ENCODE data around the gene TLCD3A. TPM values are rescaled to one million over a fixed set of nuclear protein-coding genes. Genes with fewer than 3 reads are reported as not detected.

The TLCD3A gene
- total and polyA plus RNA-seq, 9 of the 15 experiments (the other 6 are each of a cell fraction or from before 2014, with no cell fraction given) = 1.3 to 13.5 (median 7.3) TPM

DNA sequence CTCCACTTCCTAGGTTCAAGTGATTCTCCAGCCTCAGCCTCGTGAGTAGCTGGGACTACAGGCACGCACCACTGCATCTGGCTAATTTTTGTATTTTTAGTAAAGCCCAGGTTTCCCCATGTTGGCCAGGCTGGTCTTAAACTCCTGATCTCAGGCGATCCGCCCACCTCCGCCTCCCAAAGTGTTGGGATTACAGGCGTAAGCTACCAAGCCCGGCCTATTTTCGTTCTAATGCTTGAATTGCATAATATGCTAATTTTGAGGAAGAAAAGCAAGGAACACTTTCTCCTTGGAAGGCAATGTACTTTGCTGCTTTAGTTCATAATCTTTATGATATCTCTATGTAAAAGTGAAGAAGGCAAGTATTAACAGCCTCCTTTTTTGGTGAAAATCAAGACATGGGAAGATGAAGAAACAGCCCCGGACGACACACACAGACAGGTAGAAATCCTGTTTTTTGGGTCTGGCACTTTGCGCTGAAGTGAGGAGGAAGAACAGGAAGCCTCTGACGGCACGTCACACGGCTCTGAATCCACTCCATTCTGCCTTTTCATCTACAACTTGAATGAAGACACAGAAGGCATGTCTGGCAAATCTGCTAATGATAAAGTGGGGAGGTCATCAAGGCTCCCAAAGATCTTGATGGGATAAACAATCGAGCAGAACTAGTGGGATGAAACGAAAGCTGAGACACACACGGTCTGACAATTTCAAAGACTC, 42.7 kb upstream of the TLCD3A start:
- no peak overlapping the region for H2AFZ ChIP-seq (ENCODE audit: low read depth, low read length)
- BruUV-seq (replicated peaks) = no TSS peak
- H3K4me3 ChIP-seq = no peak overlapping the region
- no peak overlapping the region for H3K9ac ChIP-seq (ENCODE audit: insufficient read depth in 1 of 2, low read depth in 2 of 2, low read length in 2 of 2)
- peaks cover 25% of the 10 kb centered on the region; the same call in 2 of the 3 replicates for H3K36me3 ChIP-seq (ENCODE audit: control insufficient read depth, insufficient read depth, low read length)
- H3K79me2 ChIP-seq (ENCODE audit: control insufficient read depth, insufficient read depth, low read length) = no peaks in the 10 kb centered on the region
- no peak overlapping the region for H3K4me2 ChIP-seq (ENCODE audit: insufficient read depth, low read length)
- no peaks in the 10 kb centered on the region for H4K20me1 ChIP-seq (replicated peaks; ENCODE audit: control insufficient read depth, insufficient read depth, low read length)
- in situ Hi-C loops (cut with MboI) (no loop called here), intact Hi-C loops (cut with micrococcal nuclease) (no loop called here)
- FAIRE-seq = no peak
- ATAC-seq = no peak
- H3K4me1 ChIP-seq (replicated peaks in 1 of 2; ENCODE audit: control insufficient read depth in 2 of 2, insufficient read depth in 2 of 2, low read length in 2 of 2) = no peaks in the 10 kb centered on the region
- TF ChIP-seq MAFF (IDR thresholded peaks at IDR 0.05; ENCODE audit: low read length) (no peak), NCOA6 (IDR thresholded peaks at IDR 0.05) (no peak), HMG20B (CRISPR knock-in tag; IDR thresholded peaks at IDR 0.05) (no peak), ZNF3 (CRISPR knock-in tag; IDR thresholded peaks at IDR 0.05) (no peak), ZNF785 (CRISPR knock-in tag; IDR thresholded peaks at IDR 0.05) (no peak), FOSL1 (tag; conservative IDR thresholded peaks at IDR 0.05) (no peak)
- TF ChIP-seq, protein P1, sequence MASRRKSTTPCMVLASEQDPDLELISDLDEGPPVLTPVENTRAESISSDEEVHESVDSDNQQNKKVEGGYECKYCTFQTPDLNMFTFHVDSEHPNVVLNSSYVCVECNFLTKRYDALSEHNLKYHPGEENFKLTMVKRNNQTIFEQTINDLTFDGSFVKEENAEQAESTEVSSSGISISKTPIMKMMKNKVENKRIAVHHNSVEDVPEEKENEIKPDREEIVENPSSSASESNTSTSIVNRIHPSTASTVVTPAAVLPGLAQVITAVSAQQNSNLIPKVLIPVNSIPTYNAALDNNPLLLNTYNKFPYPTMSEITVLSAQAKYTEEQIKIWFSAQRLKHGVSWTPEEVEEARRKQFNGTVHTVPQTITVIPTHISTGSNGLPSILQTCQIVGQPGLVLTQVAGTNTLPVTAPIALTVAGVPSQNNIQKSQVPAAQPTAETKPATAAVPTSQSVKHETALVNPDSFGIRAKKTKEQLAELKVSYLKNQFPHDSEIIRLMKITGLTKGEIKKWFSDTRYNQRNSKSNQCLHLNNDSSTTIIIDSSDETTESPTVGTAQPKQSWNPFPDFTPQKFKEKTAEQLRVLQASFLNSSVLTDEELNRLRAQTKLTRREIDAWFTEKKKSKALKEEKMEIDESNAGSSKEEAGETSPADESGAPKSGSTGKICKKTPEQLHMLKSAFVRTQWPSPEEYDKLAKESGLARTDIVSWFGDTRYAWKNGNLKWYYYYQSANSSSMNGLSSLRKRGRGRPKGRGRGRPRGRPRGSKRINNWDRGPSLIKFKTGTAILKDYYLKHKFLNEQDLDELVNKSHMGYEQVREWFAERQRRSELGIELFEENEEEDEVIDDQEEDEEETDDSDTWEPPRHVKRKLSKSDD (conservative IDR thresholded peaks at IDR 0.05; ENCODE audit: low read length) = no peak
- CTCF ChIA-PET (ENCODE audit: low intra/inter-chr PET ratio) = no interaction called here
- no peaks in the 10 kb centered on the region for H3K27me3 ChIP-seq (ENCODE audit: control insufficient read depth in 2 of 2, insufficient read depth in 2 of 2, low read length in 2 of 2)
- H3K27ac ChIP-seq (ENCODE audit: extremely low read depth, low read depth, low read length) = no peak overlapping the region
- 92% methylated on average over 15 of the region's 17 CpGs for WGBS (ENCODE audit: insufficient coverage, low coverage, missing lambda C conversion rate)
- no peak for DNase-seq (ENCODE audit: extremely low read depth in 1 of 4, low spot score in 3 of 4)
- H3K9me1 ChIP-seq (ENCODE audit: control insufficient read depth, insufficient read depth, low read length) = no peaks in the 10 kb centered on the region
- no peaks in the 10 kb centered on the region for H3K9me3 ChIP-seq (replicated peaks; ENCODE audit: control insufficient read depth, insufficient read depth, low read depth, low read length)
- POLR2A ChIA-PET = no interaction called here

All from K562 (cell line).